GM10847 (cell line): ENCODE results near the gene GPC6.

ENCODE experiments used
- POLR2A ChIP-seq: IDR thresholded peaks from 2 replicates; pipeline ENCODE4 v1.6.1; 2011; ENCODE audit not compliant: insufficient read length; ENCODE audit errors: extremely low read depth

The GPC6 gene

GRCh38 chr13:94063096-94063495, 836.5 kb downstream of the GPC6 start:
- TF ChIP-seq POLR2A: no peak

- TF ChIP-seq POLR2A: no peak
Measured at GRCh38 chr13:94063848-94064247, 837.2 kb downstream of the GPC6 start.

GRCh38 chr13:94065741-94066140, 839.1 kb downstream of the GPC6 start:
- no peak for TF ChIP-seq POLR2A

GRCh38 chr13:94073007-94073744, 846.6 kb downstream of the GPC6 start:
- TF ChIP-seq POLR2A: no peak

GRCh38 chr13:94079876-94080275, 853.3 kb downstream of the GPC6 start:
- no peak for TF ChIP-seq POLR2A

- no peak for TF ChIP-seq POLR2A
Measured at GRCh38 chr13:94080527-94080926, 853.9 kb downstream of the GPC6 start.

GRCh38 chr13:94087100-94087499, 860.5 kb downstream of the GPC6 start:
- no peak for TF ChIP-seq POLR2A

GRCh38 chr13:94088742-94089141, 862.1 kb downstream of the GPC6 start:
- TF ChIP-seq POLR2A: no peak

GRCh38 chr13:94090773-94091480, 864.3 kb downstream of the GPC6 start:
- TF ChIP-seq POLR2A: no peak

GRCh38 chr13:94093652-94094315, 867.2 kb downstream of the GPC6 start:
- TF ChIP-seq POLR2A: no peak

GRCh38 chr13:94109715-94110374, 883.2 kb downstream of the GPC6 start:
- TF ChIP-seq POLR2A: no peak

- no peak for TF ChIP-seq POLR2A
Measured at GRCh38 chr13:94112227-94112626, 885.6 kb downstream of the GPC6 start.

- TF ChIP-seq POLR2A: no peak
Measured at GRCh38 chr13:94112731-94113130, 886.1 kb downstream of the GPC6 start.

- TF ChIP-seq POLR2A: no peak
Measured at GRCh38 chr13:94113245-94113644, 886.6 kb downstream of the GPC6 start.

- no peak for TF ChIP-seq POLR2A
Measured at GRCh38 chr13:94114166-94114565, 887.6 kb downstream of the GPC6 start.

- TF ChIP-seq POLR2A: no peak
Measured at GRCh38 chr13:94115054-94115453, 888.4 kb downstream of the GPC6 start.
